T-cell (primary cell): ENCODE measurements around the gene POLR3C. TPM values are rescaled to one million over a fixed set of nuclear protein-coding genes. Genes with fewer than 3 reads are reported as not detected.

Experiments
- ATAC-seq, 4 experiments: fragments of 200-7000 bp in 3 of 4; fragments of 150-1000 bp in 1 of 4; cut with Tn5 transposase; replicated peaks in 1 of 4; 1 replicate in 3 of 4; 2 replicates in 1 of 4; pipeline ENCODE4 v1.10.0; 2021; ENCODE audit warnings: moderate library complexity in 3 of 4, mild to moderate bottlenecking in 2 of 4, moderate number of reproducible peaks in 1 of 4
- CTCF ChIA-PET, 2 donors: fragments of 300-600 bp; sonication (Branson Sonifier 250); formaldehyde crosslinking; loops; one replicate each; lab custom pipeline; 2022; ENCODE audit warnings: antibody characterized with exemption in 2 of 2; lab: Charles Lee
- POLR2A ChIA-PET, 2 donors: fragments of 300-600 bp; sonication (Branson Sonifier 250); formaldehyde crosslinking; loops; one replicate each; lab custom pipeline; 2022; ENCODE audit warnings: antibody characterized with exemption in 2 of 2; lab: Charles Lee
- DNase-seq, 35 experiments: peaks; one replicate each; pipeline versions ENCODE4 v3.0.0 to v3.0.0-alpha.2; 2013 to 2023
- H3K27ac ChIP-seq: one replicate; pipeline ENCODE4 v1.5.1; 2013; ENCODE audit warnings: low read length
- H3K27me3 ChIP-seq, 2 experiments: replicated peaks in 1 of 2; 1 replicate in 1 of 2; 2 replicates in 1 of 2; pipeline versions ENCODE4 v1.6.1 to v1.7.0; 2013; ENCODE audit warnings: low read length in 1 of 2, mixed read lengths in 1 of 2; ENCODE audit not compliant: control insufficient read depth in 2 of 2, insufficient read depth in 2 of 2; ENCODE audit errors: extremely low read depth in 1 of 2
- H3K36me3 ChIP-seq, 2 donors: 1 replicate in 1 of 2; 2 replicates in 1 of 2; pipeline versions ENCODE4 v1.6.1 to v1.7.0; 2013; ENCODE audit warnings: low read length in 1 of 2; ENCODE audit not compliant: control insufficient read depth in 2 of 2, insufficient read depth in 1 of 2; ENCODE audit errors: extremely low read depth in 1 of 2
- H3K4me1 ChIP-seq, 2 experiments: 1 replicate in 1 of 2; 2 replicates in 1 of 2; pipeline versions ENCODE4 v1.6.1 to v1.7.0; 2013; ENCODE audit warnings: low read length in 2 of 2, mixed read lengths in 1 of 2; ENCODE audit not compliant: insufficient read depth in 2 of 2, control insufficient read depth in 1 of 2; ENCODE audit errors: extremely low read depth in 1 of 2
- H3K4me3 ChIP-seq, 2 donors: 1 replicate in 1 of 2; 2 replicates in 1 of 2; pipeline versions ENCODE4 v1.5.1 to v1.7.0; 2013; ENCODE audit warnings: mild to moderate bottlenecking in 2 of 2, low read length in 1 of 2, moderate library complexity in 1 of 2; ENCODE audit not compliant: control insufficient read depth in 1 of 2; ENCODE audit errors: extremely low read depth in 1 of 2
- H3K9me3 ChIP-seq: 2 replicates; pipeline ENCODE4 v1.7.0; 2013
- H3K27ac Mint-ChIP-seq, 2 donors: one replicate each; pipeline ENCODE4 v1.8.0; 2020 to 2021; ENCODE audit warnings: mild to moderate bottlenecking in 2 of 2, mixed read lengths in 2 of 2
- H3K27me3 Mint-ChIP-seq, 2 donors: one replicate each; pipeline ENCODE4 v1.8.0; 2021 to 2022; ENCODE audit warnings: mixed read lengths in 2 of 2
- H3K36me3 Mint-ChIP-seq: one replicate; pipeline ENCODE4 v1.8.0; 2021; ENCODE audit warnings: mixed read lengths
- H3K4me1 Mint-ChIP-seq, 3 donors: one replicate each; pipeline ENCODE4 v1.8.0; 2020 to 2022; ENCODE audit warnings: mixed read lengths in 3 of 3, mild to moderate bottlenecking in 1 of 3
- H3K4me3 Mint-ChIP-seq, 3 donors: one replicate each; pipeline ENCODE4 v1.8.0; 2020 to 2022; ENCODE audit warnings: mild to moderate bottlenecking in 3 of 3, mixed read lengths in 3 of 3, moderate library complexity in 3 of 3
- H3K9me3 Mint-ChIP-seq, 3 donors: one replicate each; pipeline ENCODE4 v1.8.0; 2020 to 2022; ENCODE audit warnings: mixed read lengths in 3 of 3
- WGBS: methylation state at CpG from one replicate; pipeline ENCODE4 v1.1.5; 2013; ENCODE audit warnings: missing lambda C conversion rate; ENCODE audit not compliant: insufficient coverage; 5-methylcytosine and 5-hydroxymethylcytosine counted together
- total RNA-seq, 35 experiments: library from RNA in 6 of 35; stranded (reverse) in 6 of 35; fragments of 120-200 nt in 1 of 35; gene quantifications; one replicate each; pipeline versions ENCODE4 v1.2.1 to v1.2.4 and lab custom pipeline; 2013 to 2026

The POLR3C gene
- total RNA-seq, 5 donors from 2014 or later (not counting 1 experiment from before 2014, with no cell fraction given) = 24.5 to 42.0 (median 38.2) TPM

DNA sequence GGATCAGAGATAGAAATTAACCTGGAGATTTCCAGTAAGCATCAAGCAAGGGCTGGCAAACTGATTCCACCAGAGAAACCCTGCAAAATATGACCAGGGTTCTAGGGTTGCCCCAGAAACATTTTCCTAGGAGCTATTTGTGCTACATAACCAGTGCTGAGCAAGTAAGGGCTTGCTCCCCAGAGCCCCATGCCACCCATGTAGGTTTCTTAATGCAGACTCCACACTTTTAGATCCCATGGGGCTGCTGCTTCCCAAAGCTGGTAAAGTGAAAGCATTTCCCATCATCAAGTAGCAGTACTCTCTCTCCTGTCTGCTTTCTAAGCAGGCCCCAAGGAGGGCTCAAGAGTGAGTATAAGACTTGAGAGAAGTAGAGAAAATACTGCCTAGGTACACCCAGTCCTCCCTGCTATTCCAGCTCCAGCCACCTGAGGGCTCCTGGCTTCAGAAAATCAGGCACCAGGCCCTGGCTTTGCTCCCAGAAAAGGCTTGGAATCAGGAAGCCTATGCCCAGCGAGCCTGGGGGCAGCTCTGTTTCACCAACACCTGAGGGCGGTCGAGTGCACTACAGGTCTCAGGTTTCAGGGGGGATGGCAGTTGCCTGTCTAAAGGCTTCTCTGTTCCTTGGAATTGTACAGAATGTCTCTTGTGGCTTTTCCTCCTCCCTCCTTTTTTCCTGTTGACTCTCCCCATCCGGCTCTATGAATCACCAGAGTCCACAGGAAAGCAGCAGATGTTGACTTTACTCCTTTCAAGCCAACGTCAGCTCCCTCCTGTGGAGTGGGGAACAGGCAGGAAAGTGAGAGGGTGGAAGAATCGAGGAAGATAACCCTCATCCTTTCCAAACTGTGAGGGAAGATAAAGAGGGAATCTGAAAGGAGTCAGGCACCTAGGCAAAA is 67.8 kb downstream of the POLR3C start:
- H3K27me3 Mint-ChIP-seq = no peaks in the 10 kb centered on the region
- Histone ChIP-seq H3K4me3 (no peak overlapping the region), H3K4me1 (no peaks in the 10 kb centered on the region), H3K9me3 (no peaks in the 10 kb centered on the region), H3K27me3 (no peaks in the 10 kb centered on the region), H3K36me3 (no peaks in the 10 kb centered on the region), H3K27ac (no peak overlapping the region)
- H3K27ac Mint-ChIP-seq = no peak overlapping the region
- peak; percentile 63 to 74 (median 70) for ATAC-seq
- H3K4me3 Mint-ChIP-seq = no peak overlapping the region
- peak in 30 of 35 experiments; percentile 5 to 65 (median 38) for DNase-seq
- ChIA-PET CTCF (interaction anchor here (0.5 to 1.0 kb wide), 4 partner anchors 32 to 87 kb away, joined by 3 read pairs; partner anchors contain the start of gene NUDT17 (in 1 of the 2)), POLR2A (interaction anchor here (0.7 to 1.1 kb wide), 2 partner anchors 9 to 57 kb away, joined by 3 to 4 read pairs; no protein-coding TSS in a partner anchor)
- no peaks in the 10 kb centered on the region for H3K9me3 Mint-ChIP-seq
- H3K36me3 Mint-ChIP-seq = no peaks in the 10 kb centered on the region
- 33% methylated on average over 1 of the region's 6 CpGs for WGBS
- H3K4me1 Mint-ChIP-seq = peaks cover 0 to 1% (median 1%) of the 10 kb centered on the region in 3 donors

DNA sequence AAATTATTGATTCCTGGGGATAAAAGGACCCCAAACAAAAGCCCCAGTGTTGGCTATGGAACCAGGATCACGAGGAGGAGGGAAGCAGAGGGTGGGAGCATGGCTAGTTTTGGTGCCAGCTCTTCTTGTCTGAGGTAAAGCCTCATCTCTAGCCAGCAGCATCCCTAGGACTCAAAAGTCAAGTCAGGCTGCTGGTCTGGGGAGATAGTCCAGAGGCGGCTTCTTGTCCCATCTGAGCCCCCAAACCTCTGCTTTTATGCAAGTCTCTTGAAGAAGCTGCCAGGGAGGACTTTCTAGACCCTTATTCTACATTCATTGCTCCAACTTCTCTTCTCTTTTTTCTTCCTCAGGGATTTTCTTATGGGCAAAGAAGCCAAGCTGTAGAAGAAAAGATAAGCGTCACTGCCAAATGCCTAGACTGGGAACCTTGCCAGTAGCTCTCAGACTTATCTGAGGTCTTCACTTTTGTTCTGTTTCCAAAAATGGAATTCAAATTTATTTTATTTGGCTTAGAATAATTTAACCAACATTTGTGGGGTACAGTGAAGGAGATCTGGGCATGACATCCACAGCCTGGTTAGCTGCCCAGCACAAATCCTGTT is 68.6 kb downstream of the POLR3C start:
- no peak overlapping the region for H3K27ac Mint-ChIP-seq
- CTCF ChIA-PET = interaction anchor here in 1 of 2 donors (0.9 kb wide), 1 partner anchor 86 kb away, joined by 3 read pairs; no protein-coding TSS in a partner anchor
- H3K4me1 ChIP-seq = no peaks in the 10 kb centered on the region
- ATAC-seq (no peak), DNase-seq (no peak)
- peaks cover 2% of the 10 kb centered on the region for H3K36me3 Mint-ChIP-seq
- H3K27me3 ChIP-seq = no peaks in the 10 kb centered on the region
- H3K36me3 ChIP-seq = peaks cover 0 to 2% of the 10 kb centered on the region in 2 donors
- no peaks in the 10 kb centered on the region for H3K4me1 Mint-ChIP-seq
- WGBS = 67% methylated on average over 1 of the region's 3 CpGs
- H3K4me3 ChIP-seq = no peak overlapping the region
- H3K27ac ChIP-seq = no peak overlapping the region
- POLR2A ChIA-PET = no interaction called here
- H3K27me3 Mint-ChIP-seq = no peaks in the 10 kb centered on the region
- H3K9me3 ChIP-seq = no peaks in the 10 kb centered on the region
- no peaks in the 10 kb centered on the region for H3K9me3 Mint-ChIP-seq
- H3K4me3 Mint-ChIP-seq = no peak overlapping the region

DNA sequence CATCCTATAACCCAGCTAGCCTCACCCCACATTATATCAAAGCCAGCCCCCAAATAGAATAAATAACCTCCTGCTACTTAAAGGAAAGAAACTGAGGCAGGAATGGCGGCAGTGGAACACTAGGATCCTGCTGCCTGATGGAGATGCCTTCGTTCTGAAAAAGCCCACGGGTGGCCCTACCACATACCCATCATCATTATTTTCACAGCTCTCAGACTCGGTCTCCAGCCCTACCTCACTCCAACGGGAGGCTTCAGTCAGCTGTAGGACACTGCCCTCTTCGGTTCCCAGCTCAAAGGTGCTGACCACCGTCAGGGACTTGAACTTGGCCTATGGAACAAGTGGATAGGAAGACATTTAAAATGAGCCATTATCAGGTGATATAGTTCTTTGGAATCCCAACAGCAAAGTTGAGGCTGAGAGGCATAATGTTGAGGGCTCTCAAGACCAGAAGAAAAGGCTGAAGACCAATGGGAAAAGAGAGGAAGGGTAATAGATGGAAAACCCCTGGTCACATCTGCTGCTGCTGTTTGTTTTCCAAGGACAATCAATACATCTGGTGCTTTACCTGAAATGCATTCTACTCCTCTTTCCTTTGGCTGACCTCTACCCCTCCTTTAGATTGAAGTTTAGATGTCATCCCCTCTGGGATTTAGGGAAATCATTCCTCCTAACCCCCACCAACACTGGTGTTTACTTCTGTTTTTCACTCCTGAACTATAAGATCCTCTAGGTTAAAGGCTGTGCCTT is 69.5 kb downstream of the POLR3C start:
- ATAC-seq = no peak
- Histone ChIP-seq H3K27me3 (no peaks in the 10 kb centered on the region), H3K4me3 (no peak overlapping the region), H3K9me3 (no peaks in the 10 kb centered on the region), H3K4me1 (no peaks in the 10 kb centered on the region), H3K36me3 (peaks cover 0 to 4% of the 10 kb centered on the region in 2 donors), H3K27ac (no peak overlapping the region)
- H3K9me3 Mint-ChIP-seq = no peaks in the 10 kb centered on the region
- H3K36me3 Mint-ChIP-seq = peaks cover 4% of the 10 kb centered on the region
- no peak for DNase-seq
- ChIA-PET POLR2A (no interaction called here), CTCF (interaction anchor here (0.6 to 0.7 kb wide), 2 partner anchors 11 to 65 kb away, joined by 3 read pairs; no protein-coding TSS in a partner anchor)
- no peak overlapping the region for H3K4me3 Mint-ChIP-seq
- 96% methylated on average over 4 of the region's 7 CpGs for WGBS
- no peak overlapping the region for H3K27ac Mint-ChIP-seq
- no peaks in the 10 kb centered on the region for H3K4me1 Mint-ChIP-seq
- H3K27me3 Mint-ChIP-seq = no peaks in the 10 kb centered on the region

Other genes with a start within 250 kb of the POLR3C start
- 10 to 100 TPM; 30.3 to 46.2 (median 35.0) TPM for gene GPR89A, start 216.2 kb upstream of the POLR3C start, total RNA-seq
- gene PDZK1, start 116.8 kb upstream of the POLR3C start, total RNA-seq = under 1 TPM in 1 of 5 donors, not detected in 4; 0.39 TPM
- gene CD160, start 104.7 kb upstream of the POLR3C start, total RNA-seq = 1 to 10 TPM in 3 of 5 donors, under 1 TPM in 2; 0.53 to 9.1 (median 1.7) TPM
- 10 to 100 TPM; 12.0 to 17.5 (median 13.4) TPM for gene RNF115, start 105 bp upstream of the POLR3C start, total RNA-seq
- gene NUDT17, start 21.4 kb downstream of the POLR3C start, total RNA-seq = 1 to 10 TPM; 2.8 to 7.6 (median 6.3) TPM
- gene PIAS3, start 34.9 kb downstream of the POLR3C start, total RNA-seq = 10 to 100 TPM; 22.1 to 28.3 (median 26.8) TPM
- gene ANKRD35, start 61.7 kb downstream of the POLR3C start, total RNA-seq = under 1 TPM in 1 of 5 donors, not detected in 4; 0.09 TPM
- 1 to 10 TPM; 1.7 to 5.1 (median 2.4) TPM for gene ITGA10, start 85.8 kb downstream of the POLR3C start, total RNA-seq
- 10 to 100 TPM; 18.8 to 36.3 (median 34.4) TPM for gene PEX11B, start 94.5 kb downstream of the POLR3C start, total RNA-seq
- 100 to 1,000 TPM; 124 to 153 (median 130) TPM for gene RBM8A, start 103.3 kb downstream of the POLR3C start, total RNA-seq
- gene LIX1L, start 133.8 kb downstream of the POLR3C start, total RNA-seq = 10 to 100 TPM; 43.4 to 74.4 (median 64.2) TPM
- 1 to 10 TPM in 3 of 5 donors, under 1 TPM in 2; 0.68 to 3.5 (median 1.7) TPM for gene ANKRD34A, start 140.4 kb downstream of the POLR3C start, total RNA-seq
- gene POLR3GL, start 140.5 kb downstream of the POLR3C start, total RNA-seq = 10 to 100 TPM; 30.9 to 41.7 (median 38.3) TPM
- gene TXNIP, start 172.4 kb downstream of the POLR3C start, total RNA-seq = 1,000 to 10,000 TPM in 1 of 5 donors, 100 to 1,000 TPM in 4; 721 to 2,117 (median 773) TPM
- not detected for gene HJV, start 197.5 kb downstream of the POLR3C start, total RNA-seq